ENCODE results near the gene MROH9. TPM values are rescaled to one million over a fixed set of nuclear protein-coding genes. Genes with fewer than 3 reads are reported as not detected.

The MROH9 gene
- polyA plus RNA-seq, 1 of the 3 experiments (the other 2 are of a cell fraction) = 0.26 TPM

DNA sequence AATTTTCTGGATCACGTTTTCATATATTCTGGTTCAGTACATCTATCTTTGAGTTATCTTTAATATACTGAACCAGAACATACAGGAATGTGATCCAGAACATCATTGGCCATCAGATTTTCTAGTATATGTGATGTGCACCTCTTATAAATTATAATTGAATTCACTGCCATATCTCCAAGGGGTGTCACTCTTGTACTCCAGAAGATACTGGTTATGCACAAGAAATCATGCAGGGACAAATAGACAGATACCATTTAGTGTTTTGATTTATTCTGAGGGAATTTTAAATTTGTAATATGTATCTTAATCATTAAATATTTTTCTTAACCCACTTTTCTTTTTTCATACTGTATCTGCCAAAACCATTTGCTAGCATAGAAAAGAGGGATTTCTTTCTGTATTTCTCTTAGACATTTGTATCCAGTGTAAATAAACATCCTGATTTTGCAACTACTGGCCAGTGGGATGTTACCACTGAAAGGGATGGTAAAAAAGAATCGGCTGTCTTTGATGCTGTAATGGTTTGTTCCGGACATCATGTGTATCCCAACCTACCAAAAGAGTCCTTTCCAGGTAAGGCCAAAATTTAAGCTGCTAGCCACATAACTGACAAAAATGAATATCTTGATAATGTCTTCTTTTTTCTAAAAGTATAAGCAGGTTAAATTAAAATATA, 172.1 kb downstream of the MROH9 start:
- WGBS (ENCODE audit: low lambda C conversion rate) = 4% methylated on average over 3 of the region's 3 CpGs
- Histone ChIP-seq H3K79me2 (ENCODE audit: insufficient read depth) (no peaks in the 10 kb centered on the region), H4K20me1 (ENCODE audit: insufficient read depth) (no peaks in the 10 kb centered on the region), H3K9ac (no peak overlapping the region), H3K4me1 (ENCODE audit: control insufficient read depth in 1 of 2, insufficient read depth in 2 of 2, low read depth in 1 of 2, low read length in 1 of 2) (no peaks in the 10 kb centered on the region), H3K27me3 (ENCODE audit: insufficient read depth) (peaks cover 8% of the 10 kb centered on the region; the same call in 1 of the 2 replicates), H3F3A (replicated peaks; ENCODE audit: insufficient read depth) (no peaks in the 10 kb centered on the region), H3K9me3 (no peaks in the 10 kb centered on the region), H3K4me3 (ENCODE audit: low read depth in 2 of 2, low read length in 1 of 2) (no peak overlapping the region), H3K36me3 (replicated peaks in 1 of 2; ENCODE audit: control insufficient read depth in 1 of 2, insufficient read depth in 2 of 2, low read length in 1 of 2) (no peaks in the 10 kb centered on the region), H3K27ac (ENCODE audit: low read depth in 2 of 2, low read length in 1 of 2) (no peak overlapping the region), H3K4me2 (no peak overlapping the region), H2AFZ (ENCODE audit: low read depth) (no peak overlapping the region), H3K9me2 (no peaks in the 10 kb centered on the region)
- ChIA-PET POLR2A (no interaction called here), CTCF (no interaction called here)
- no peak for TF ChIP-seq RCOR1 (IDR thresholded peaks at IDR 0.05; ENCODE audit: low read length)
- TF ChIP-seq, protein P1, sequence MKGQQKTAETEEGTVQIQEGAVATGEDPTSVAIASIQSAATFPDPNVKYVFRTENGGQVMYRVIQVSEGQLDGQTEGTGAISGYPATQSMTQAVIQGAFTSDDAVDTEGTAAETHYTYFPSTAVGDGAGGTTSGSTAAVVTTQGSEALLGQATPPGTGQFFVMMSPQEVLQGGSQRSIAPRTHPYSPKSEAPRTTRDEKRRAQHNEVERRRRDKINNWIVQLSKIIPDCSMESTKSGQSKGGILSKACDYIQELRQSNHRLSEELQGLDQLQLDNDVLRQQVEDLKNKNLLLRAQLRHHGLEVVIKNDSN (IDR thresholded peaks at IDR 0.05; ENCODE audit: borderline replicate concordance, low read depth) = no peak
- TF ChIP-seq, protein P2, sequence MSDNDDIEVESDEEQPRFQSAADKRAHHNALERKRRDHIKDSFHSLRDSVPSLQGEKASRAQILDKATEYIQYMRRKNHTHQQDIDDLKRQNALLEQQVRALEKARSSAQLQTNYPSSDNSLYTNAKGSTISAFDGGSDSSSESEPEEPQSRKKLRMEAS (IDR thresholded peaks at IDR 0.05; ENCODE audit: low read depth) = no peak
- TF ChIP-seq SMC3 (IDR thresholded peaks at IDR 0.05; ENCODE audit: low read depth, low read length) = no peak
- no peak for TF ChIP-seq FOXJ3 (CRISPR knock-in tag; IDR thresholded peaks at IDR 0.05)
- TF ChIP-seq POLR2AphosphoS5 (IDR thresholded peaks at IDR 0.05; ENCODE audit: low read depth, low read length) = no peak
- no peak for DNase-seq

DNA sequence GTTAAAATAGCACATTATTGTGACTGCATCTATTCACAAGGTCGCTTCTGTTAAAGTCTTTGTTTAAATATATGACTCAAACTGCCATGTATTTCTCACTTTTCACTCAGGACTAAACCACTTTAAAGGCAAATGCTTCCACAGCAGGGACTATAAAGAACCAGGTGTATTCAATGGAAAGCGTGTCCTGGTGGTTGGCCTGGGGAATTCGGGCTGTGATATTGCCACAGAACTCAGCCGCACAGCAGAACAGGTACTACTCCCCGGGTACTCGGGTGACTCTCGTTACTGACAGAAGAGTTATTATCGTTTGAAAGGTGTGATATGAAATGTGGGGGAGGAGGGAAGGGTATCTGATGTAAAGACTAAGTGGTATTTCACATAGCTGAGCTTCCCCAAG, 172.6 kb downstream of the MROH9 start:
- Histone ChIP-seq H3K4me3 (ENCODE audit: low read depth in 2 of 2, low read length in 1 of 2) (no peak overlapping the region), H3K4me1 (ENCODE audit: control insufficient read depth in 1 of 2, insufficient read depth in 2 of 2, low read depth in 1 of 2, low read length in 1 of 2) (no peaks in the 10 kb centered on the region), H3K27ac (ENCODE audit: low read depth in 2 of 2, low read length in 1 of 2) (no peak overlapping the region), H2AFZ (ENCODE audit: low read depth) (no peak overlapping the region), H3K27me3 (ENCODE audit: insufficient read depth) (peaks cover 8% of the 10 kb centered on the region; the same call in 1 of the 2 replicates), H3F3A (replicated peaks; ENCODE audit: insufficient read depth) (no peaks in the 10 kb centered on the region), H3K4me2 (no peak overlapping the region), H3K79me2 (ENCODE audit: insufficient read depth) (no peaks in the 10 kb centered on the region), H3K36me3 (replicated peaks in 1 of 2; ENCODE audit: control insufficient read depth in 1 of 2, insufficient read depth in 2 of 2, low read length in 1 of 2) (no peaks in the 10 kb centered on the region), H3K9ac (no peak overlapping the region), H3K9me2 (no peaks in the 10 kb centered on the region), H3K9me3 (no peaks in the 10 kb centered on the region), H4K20me1 (ENCODE audit: insufficient read depth) (no peaks in the 10 kb centered on the region)
- CTCF ChIA-PET = no interaction called here
- WGBS (ENCODE audit: low lambda C conversion rate) = 6% methylated on average over 8 of the region's 8 CpGs
- POLR2A ChIA-PET = no interaction called here
- DNase-seq = no peak
- TF ChIP-seq TEAD4 (IDR thresholded peaks at IDR 0.05; ENCODE audit: borderline replicate concordance, insufficient read depth) (no peak), RCOR1 (IDR thresholded peaks at IDR 0.05; ENCODE audit: low read length) (no peak), NRF1 (IDR thresholded peaks at IDR 0.05; ENCODE audit: low read depth, low read length) (no peak), SIN3A (IDR thresholded peaks at IDR 0.05; ENCODE audit: borderline replicate concordance, low read depth, low read length) (no peak), RXRA (IDR thresholded peaks at IDR 0.05; ENCODE audit: borderline replicate concordance, low read depth) (no peak), MXI1 (IDR thresholded peaks at IDR 0.05; ENCODE audit: low read depth, low read length) (no peak), EP300 (IDR thresholded peaks at IDR 0.05; ENCODE audit: borderline replicate concordance in 1 of 2, low read depth in 1 of 2, low read length in 1 of 2) (no peak)
- TF ChIP-seq, protein P3, sequence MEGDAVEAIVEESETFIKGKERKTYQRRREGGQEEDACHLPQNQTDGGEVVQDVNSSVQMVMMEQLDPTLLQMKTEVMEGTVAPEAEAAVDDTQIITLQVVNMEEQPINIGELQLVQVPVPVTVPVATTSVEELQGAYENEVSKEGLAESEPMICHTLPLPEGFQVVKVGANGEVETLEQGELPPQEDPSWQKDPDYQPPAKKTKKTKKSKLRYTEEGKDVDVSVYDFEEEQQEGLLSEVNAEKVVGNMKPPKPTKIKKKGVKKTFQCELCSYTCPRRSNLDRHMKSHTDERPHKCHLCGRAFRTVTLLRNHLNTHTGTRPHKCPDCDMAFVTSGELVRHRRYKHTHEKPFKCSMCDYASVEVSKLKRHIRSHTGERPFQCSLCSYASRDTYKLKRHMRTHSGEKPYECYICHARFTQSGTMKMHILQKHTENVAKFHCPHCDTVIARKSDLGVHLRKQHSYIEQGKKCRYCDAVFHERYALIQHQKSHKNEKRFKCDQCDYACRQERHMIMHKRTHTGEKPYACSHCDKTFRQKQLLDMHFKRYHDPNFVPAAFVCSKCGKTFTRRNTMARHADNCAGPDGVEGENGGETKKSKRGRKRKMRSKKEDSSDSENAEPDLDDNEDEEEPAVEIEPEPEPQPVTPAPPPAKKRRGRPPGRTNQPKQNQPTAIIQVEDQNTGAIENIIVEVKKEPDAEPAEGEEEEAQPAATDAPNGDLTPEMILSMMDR (IDR thresholded peaks at IDR 0.05) = no peak
- TF ChIP-seq, protein P2 (IDR thresholded peaks at IDR 0.05; ENCODE audit: low read depth) = no peak
- TF ChIP-seq, protein P4, sequence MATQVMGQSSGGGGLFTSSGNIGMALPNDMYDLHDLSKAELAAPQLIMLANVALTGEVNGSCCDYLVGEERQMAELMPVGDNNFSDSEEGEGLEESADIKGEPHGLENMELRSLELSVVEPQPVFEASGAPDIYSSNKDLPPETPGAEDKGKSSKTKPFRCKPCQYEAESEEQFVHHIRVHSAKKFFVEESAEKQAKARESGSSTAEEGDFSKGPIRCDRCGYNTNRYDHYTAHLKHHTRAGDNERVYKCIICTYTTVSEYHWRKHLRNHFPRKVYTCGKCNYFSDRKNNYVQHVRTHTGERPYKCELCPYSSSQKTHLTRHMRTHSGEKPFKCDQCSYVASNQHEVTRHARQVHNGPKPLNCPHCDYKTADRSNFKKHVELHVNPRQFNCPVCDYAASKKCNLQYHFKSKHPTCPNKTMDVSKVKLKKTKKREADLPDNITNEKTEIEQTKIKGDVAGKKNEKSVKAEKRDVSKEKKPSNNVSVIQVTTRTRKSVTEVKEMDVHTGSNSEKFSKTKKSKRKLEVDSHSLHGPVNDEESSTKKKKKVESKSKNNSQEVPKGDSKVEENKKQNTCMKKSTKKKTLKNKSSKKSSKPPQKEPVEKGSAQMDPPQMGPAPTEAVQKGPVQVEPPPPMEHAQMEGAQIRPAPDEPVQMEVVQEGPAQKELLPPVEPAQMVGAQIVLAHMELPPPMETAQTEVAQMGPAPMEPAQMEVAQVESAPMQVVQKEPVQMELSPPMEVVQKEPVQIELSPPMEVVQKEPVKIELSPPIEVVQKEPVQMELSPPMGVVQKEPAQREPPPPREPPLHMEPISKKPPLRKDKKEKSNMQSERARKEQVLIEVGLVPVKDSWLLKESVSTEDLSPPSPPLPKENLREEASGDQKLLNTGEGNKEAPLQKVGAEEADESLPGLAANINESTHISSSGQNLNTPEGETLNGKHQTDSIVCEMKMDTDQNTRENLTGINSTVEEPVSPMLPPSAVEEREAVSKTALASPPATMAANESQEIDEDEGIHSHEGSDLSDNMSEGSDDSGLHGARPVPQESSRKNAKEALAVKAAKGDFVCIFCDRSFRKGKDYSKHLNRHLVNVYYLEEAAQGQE (IDR thresholded peaks at IDR 0.05; ENCODE audit: low read depth, low read length) = no peak
- TF ChIP-seq, protein P5, sequence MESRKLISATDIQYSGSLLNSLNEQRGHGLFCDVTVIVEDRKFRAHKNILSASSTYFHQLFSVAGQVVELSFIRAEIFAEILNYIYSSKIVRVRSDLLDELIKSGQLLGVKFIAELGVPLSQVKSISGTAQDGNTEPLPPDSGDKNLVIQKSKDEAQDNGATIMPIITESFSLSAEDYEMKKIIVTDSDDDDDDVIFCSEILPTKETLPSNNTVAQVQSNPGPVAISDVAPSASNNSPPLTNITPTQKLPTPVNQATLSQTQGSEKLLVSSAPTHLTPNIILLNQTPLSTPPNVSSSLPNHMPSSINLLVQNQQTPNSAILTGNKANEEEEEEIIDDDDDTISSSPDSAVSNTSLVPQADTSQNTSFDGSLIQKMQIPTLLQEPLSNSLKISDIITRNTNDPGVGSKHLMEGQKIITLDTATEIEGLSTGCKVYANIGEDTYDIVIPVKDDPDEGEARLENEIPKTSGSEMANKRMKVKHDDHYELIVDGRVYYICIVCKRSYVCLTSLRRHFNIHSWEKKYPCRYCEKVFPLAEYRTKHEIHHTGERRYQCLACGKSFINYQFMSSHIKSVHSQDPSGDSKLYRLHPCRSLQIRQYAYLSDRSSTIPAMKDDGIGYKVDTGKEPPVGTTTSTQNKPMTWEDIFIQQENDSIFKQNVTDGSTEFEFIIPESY (IDR thresholded peaks at IDR 0.05; ENCODE audit: borderline replicate concordance, low read depth) = no peak
- TF ChIP-seq, protein P6, sequence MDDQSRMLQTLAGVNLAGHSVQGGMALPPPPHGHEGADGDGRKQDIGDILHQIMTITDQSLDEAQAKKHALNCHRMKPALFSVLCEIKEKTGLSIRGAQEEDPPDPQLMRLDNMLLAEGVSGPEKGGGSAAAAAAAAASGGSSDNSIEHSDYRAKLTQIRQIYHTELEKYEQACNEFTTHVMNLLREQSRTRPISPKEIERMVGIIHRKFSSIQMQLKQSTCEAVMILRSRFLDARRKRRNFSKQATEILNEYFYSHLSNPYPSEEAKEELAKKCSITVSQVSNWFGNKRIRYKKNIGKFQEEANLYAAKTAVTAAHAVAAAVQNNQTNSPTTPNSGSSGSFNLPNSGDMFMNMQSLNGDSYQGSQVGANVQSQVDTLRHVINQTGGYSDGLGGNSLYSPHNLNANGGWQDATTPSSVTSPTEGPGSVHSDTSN (IDR thresholded peaks at IDR 0.05) = no peak

All from SK-N-SH (cell line).